ENCODE data around the gene LMNTD1. TPM values are rescaled to one million over a fixed set of nuclear protein-coding genes. Genes with fewer than 3 reads are reported as not detected.

The LMNTD1 gene
- total RNA-seq, 1 experiment from 2014 or later, result not detected

DNA sequence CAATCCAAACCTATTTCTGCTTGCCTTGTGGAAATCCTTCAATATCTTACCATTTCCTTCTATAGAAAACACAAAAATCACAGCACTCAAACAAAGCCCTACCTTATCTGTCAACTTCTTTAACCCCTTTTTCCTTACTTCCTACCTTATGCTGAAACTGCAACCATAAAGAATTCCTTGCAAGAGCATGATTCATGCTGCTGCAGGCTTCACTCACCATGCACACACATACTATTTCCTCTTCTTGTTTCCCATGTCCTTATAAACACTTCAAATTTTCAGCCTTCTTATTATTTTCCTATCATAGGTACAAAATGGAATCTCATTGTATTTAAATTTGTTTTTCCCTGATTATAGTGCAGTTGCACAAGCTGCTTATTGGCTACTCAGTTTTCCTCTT is 23.3 kb downstream of the LMNTD1 start:
- Histone ChIP-seq H3K9me3 (ENCODE audit: low read depth, low read length, poor library complexity, severe bottlenecking) (no peaks in the 10 kb centered on the region), H3K4me3 (ENCODE audit: low read depth, low read length, poor library complexity, severe bottlenecking) (no peak overlapping the region), H3K36me3 (ENCODE audit: insufficient read depth, low read length, poor library complexity, severe bottlenecking) (no peaks in the 10 kb centered on the region), H3K27ac (ENCODE audit: low read depth, low read length, poor library complexity, severe bottlenecking) (no peak overlapping the region), H3K27me3 (replicated peaks; ENCODE audit: insufficient read depth, low read depth, low read length, poor library complexity) (no peaks in the 10 kb centered on the region), H3K4me1 (ENCODE audit: insufficient read depth, low read length, poor library complexity, severe bottlenecking) (no peaks in the 10 kb centered on the region)
- no peak for DNase-seq (ENCODE audit: low spot score)
- no peak for TF ChIP-seq EZH2 (IDR thresholded peaks at IDR 0.05; ENCODE audit: borderline replicate concordance, low read depth, low read length, poor library complexity, severe bottlenecking)
- TF ChIP-seq, protein P1, sequence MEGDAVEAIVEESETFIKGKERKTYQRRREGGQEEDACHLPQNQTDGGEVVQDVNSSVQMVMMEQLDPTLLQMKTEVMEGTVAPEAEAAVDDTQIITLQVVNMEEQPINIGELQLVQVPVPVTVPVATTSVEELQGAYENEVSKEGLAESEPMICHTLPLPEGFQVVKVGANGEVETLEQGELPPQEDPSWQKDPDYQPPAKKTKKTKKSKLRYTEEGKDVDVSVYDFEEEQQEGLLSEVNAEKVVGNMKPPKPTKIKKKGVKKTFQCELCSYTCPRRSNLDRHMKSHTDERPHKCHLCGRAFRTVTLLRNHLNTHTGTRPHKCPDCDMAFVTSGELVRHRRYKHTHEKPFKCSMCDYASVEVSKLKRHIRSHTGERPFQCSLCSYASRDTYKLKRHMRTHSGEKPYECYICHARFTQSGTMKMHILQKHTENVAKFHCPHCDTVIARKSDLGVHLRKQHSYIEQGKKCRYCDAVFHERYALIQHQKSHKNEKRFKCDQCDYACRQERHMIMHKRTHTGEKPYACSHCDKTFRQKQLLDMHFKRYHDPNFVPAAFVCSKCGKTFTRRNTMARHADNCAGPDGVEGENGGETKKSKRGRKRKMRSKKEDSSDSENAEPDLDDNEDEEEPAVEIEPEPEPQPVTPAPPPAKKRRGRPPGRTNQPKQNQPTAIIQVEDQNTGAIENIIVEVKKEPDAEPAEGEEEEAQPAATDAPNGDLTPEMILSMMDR (conservative IDR thresholded peaks at IDR 0.05; ENCODE audit: low read depth, low read length), result no peak
- no TSS peak for BruUV-seq (replicated peaks)
- POLR2A ChIA-PET (ENCODE audit: low non-redundant PET), result no interaction called here
- intact Hi-C loops (cut with micrococcal nuclease; ENCODE audit: unreplicated experiment), result no loop called here
- CTCF ChIA-PET, result no interaction called here

DNA sequence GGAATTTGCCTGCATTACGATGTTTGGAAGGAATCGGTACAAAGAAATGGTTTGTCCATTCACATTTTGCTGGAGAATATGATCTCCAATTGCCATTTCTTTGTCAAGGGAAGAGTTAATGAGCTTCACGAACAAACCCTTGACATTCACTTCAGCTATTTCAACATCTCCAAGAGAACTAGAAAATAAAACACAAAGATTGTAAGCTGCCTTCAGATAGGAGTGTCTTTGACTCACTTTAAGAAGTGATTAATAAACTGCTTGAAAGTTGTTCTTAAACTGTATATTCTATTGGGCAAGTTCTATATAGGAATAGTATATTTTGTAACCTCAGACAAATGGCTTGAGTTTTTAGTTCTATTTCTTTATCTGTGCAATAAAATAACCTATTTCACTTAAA is 26.3 kb downstream of the LMNTD1 start:
- DNase-seq (ENCODE audit: low spot score), result no peak

DNA sequence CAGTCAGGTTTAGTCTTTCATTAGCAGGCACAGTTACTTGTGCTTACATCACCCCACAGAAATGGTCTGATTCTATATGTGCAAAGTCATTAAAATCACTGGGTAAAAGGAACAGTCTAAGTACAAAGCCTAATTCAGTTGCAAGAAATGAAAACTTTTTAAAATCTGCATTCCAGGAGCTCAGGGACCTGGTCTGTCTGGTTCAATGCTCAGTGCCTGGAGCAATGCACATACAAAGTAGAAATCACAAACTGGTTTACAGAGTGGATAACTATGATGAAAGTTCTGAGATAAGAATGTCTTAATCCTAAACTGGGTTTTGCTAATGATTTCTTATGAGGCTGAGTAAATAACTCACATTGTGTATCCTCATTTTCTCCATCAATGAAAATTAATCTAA is 28.7 kb downstream of the LMNTD1 start:
- Histone ChIP-seq H3K9me3 (ENCODE audit: low read depth, low read length, poor library complexity, severe bottlenecking) (no peaks in the 10 kb centered on the region), H3K27ac (ENCODE audit: low read depth, low read length, poor library complexity, severe bottlenecking) (no peak overlapping the region), H3K27me3 (replicated peaks; ENCODE audit: insufficient read depth, low read depth, low read length, poor library complexity) (no peaks in the 10 kb centered on the region), H3K4me3 (ENCODE audit: low read depth, low read length, poor library complexity, severe bottlenecking) (no peak overlapping the region), H3K4me1 (ENCODE audit: insufficient read depth, low read length, poor library complexity, severe bottlenecking) (no peaks in the 10 kb centered on the region), H3K36me3 (ENCODE audit: insufficient read depth, low read length, poor library complexity, severe bottlenecking) (no peaks in the 10 kb centered on the region)
- no TSS peak for BruUV-seq (replicated peaks)
- ChIA-PET CTCF (no interaction called here), POLR2A (ENCODE audit: low non-redundant PET) (interaction anchor here (0.5 kb wide), 1 partner anchor 105 kb away, joined by 3 read pairs; no protein-coding TSS in a partner anchor)
- intact Hi-C loops (cut with micrococcal nuclease; ENCODE audit: unreplicated experiment), result no loop called here
- no peak for DNase-seq (ENCODE audit: low spot score)
- no peak for TF ChIP-seq EZH2 (IDR thresholded peaks at IDR 0.05; ENCODE audit: borderline replicate concordance, low read depth, low read length, poor library complexity, severe bottlenecking)
- TF ChIP-seq, protein P1 (conservative IDR thresholded peaks at IDR 0.05; ENCODE audit: low read depth, low read length), result no peak

More for the DNA sequence above, 26.3 kb downstream of the LMNTD1 start:
- H3K36me3 ChIP-seq (ENCODE audit: insufficient read depth, low read length, poor library complexity, severe bottlenecking), result no peaks in the 10 kb centered on the region
- H3K27me3 ChIP-seq (replicated peaks; ENCODE audit: insufficient read depth, low read depth, low read length, poor library complexity), result no peaks in the 10 kb centered on the region
- no TSS peak for BruUV-seq (replicated peaks)
- H3K4me1 ChIP-seq (ENCODE audit: insufficient read depth, low read length, poor library complexity, severe bottlenecking), result no peaks in the 10 kb centered on the region
- no peaks in the 10 kb centered on the region for H3K9me3 ChIP-seq (ENCODE audit: low read depth, low read length, poor library complexity, severe bottlenecking)
- TF ChIP-seq EZH2 (IDR thresholded peaks at IDR 0.05; ENCODE audit: borderline replicate concordance, low read depth, low read length, poor library complexity, severe bottlenecking), result no peak
- TF ChIP-seq, protein P1 (conservative IDR thresholded peaks at IDR 0.05; ENCODE audit: low read depth, low read length), result no peak
- ChIA-PET POLR2A (ENCODE audit: low non-redundant PET) (interaction anchor here (0.6 kb wide), 1 partner anchor 501 kb away, joined by 3 read pairs; no protein-coding TSS in a partner anchor), CTCF (no interaction called here)
- no peak overlapping the region for H3K27ac ChIP-seq (ENCODE audit: low read depth, low read length, poor library complexity, severe bottlenecking)
- intact Hi-C loops (cut with micrococcal nuclease; ENCODE audit: unreplicated experiment), result no loop called here
- no peak overlapping the region for H3K4me3 ChIP-seq (ENCODE audit: low read depth, low read length, poor library complexity, severe bottlenecking)

All from A673 (cell line).